Kidney epithelial cell (primary cell): Measurements from ENCODE around the gene NCR2. TPM values are rescaled to one million over a fixed set of nuclear protein-coding genes. Genes with fewer than 3 reads are reported as not detected.

Source experiments
- DNase-seq: peaks from one replicate; pipeline ENCODE4 v3.0.0-alpha.2; 2010; ENCODE audit warnings: low read depth
- H3K27me3 ChIP-seq: 2 replicates; pipeline ENCODE4 v1.6.0; 2011; ENCODE audit warnings: low read length; ENCODE audit not compliant: control insufficient read depth, insufficient read depth
- H3K36me3 ChIP-seq: 2 replicates; pipeline ENCODE4 v1.5.1; 2011; ENCODE audit warnings: low read length; ENCODE audit not compliant: control insufficient read depth, insufficient read depth
- H3K4me3 ChIP-seq: 2 replicates; pipeline ENCODE4 v1.5.1; 2011; ENCODE audit warnings: low read depth, mild to moderate bottlenecking, control low read depth, low read length
- total RNA-seq: library from RNA; depleted of rRNA; stranded (reverse); fragments of >200 nt; gene quantifications from 2 replicates; pipeline ENCODE4 v1.2.3, GENCODE V29; 2015
- TF ChIP-seq, protein P1 (sequence below): IDR thresholded peaks from 2 replicates; pipeline ENCODE4 v1.5.1; 2011; ENCODE audit warnings: mild to moderate bottlenecking, moderate library complexity, low read length, control low read depth, inconsistent platforms; ENCODE audit not compliant: insufficient read depth, poor library complexity, severe bottlenecking

NCR2 gene, protein sequence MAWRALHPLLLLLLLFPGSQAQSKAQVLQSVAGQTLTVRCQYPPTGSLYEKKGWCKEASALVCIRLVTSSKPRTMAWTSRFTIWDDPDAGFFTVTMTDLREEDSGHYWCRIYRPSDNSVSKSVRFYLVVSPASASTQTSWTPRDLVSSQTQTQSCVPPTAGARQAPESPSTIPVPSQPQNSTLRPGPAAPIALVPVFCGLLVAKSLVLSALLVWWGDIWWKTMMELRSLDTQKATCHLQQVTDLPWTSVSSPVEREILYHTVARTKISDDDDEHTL
- total RNA-seq, result not detected in 2 replicates

DNA sequence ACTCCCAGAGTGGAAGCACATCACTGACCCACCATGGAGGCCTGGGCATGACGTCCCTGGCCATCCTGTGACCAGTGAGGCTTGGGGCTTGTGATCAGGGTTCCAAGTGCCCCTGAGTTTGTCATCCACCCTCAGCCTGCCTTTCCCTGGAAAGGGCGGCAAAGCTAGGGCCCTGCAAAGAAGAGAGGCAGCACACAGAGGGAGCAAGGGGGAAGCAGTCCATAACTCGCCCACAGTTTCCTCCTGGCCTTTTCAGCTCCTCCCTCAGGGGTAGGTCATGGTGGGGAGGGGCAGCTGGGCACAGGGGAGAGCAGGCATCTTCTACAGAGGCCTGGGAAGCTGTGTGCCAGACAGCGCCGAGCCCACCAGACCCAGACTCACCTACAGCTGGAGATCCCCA, at the start of gene NCR2:
NCR2 (plus strand) TSS at position 313 of the 400 bp plus-strand sequence. CDS start 269 bp downstream, outside the sequence.
- TF ChIP-seq, protein P1, sequence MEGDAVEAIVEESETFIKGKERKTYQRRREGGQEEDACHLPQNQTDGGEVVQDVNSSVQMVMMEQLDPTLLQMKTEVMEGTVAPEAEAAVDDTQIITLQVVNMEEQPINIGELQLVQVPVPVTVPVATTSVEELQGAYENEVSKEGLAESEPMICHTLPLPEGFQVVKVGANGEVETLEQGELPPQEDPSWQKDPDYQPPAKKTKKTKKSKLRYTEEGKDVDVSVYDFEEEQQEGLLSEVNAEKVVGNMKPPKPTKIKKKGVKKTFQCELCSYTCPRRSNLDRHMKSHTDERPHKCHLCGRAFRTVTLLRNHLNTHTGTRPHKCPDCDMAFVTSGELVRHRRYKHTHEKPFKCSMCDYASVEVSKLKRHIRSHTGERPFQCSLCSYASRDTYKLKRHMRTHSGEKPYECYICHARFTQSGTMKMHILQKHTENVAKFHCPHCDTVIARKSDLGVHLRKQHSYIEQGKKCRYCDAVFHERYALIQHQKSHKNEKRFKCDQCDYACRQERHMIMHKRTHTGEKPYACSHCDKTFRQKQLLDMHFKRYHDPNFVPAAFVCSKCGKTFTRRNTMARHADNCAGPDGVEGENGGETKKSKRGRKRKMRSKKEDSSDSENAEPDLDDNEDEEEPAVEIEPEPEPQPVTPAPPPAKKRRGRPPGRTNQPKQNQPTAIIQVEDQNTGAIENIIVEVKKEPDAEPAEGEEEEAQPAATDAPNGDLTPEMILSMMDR, result no peak
- Histone ChIP-seq H3K27me3 (peaks cover 17% of the 10 kb centered on the region), H3K4me3 (no peak within 1 kb of the TSS), H3K36me3 (no peaks in the 10 kb centered on the region)
- DNase-seq, result no peak

DNA sequence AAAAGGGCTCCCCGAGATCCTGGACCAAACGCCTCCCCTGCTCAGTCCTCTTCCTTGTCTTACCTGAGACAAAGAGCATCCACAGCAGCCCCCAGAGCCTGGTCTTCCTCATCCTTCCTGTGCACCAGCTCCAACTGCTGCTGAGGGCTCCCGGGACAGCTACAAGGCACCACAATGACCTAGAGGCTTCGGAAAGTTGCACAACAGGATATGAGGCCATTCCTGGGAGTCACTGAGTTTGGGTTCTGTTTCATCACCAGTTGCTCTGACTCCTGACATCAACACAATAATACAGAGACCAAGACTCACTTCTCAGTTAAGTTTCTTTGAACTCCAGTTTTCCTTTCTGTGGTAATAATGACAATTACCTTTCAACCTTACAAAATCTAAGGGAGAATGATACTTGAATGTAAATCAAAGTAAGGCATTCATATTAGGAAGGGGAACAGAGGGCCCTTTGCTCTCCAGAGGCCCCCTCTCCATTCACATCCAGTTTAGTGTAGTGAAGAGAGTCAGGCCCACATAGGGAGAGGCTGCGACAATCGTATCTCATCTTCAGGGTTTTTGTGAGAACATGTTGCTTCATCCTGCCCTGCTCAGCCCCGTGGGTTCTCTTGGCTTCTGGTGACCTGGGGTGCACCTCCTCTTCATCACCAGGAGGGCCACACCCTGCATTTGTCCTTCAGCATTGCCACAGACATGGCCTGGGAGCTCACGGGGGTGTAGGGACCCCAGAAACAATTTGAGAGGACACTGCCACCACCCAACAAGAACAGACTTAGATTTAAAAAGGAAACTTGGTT, 48.7 kb upstream of the NCR2 start, which contains the start of gene TREM1:
TREM1 (minus strand) TSS at position 139 of the 803 bp plus-strand sequence; CDS start at position 112, 27 bp downstream.
- DNase-seq, result no peak
- TF ChIP-seq, protein P1, result no peak
- Histone ChIP-seq H3K27me3 (no peaks in the 10 kb centered on the region), H3K4me3 (no peak within 1 kb of the TSS), H3K36me3 (no peaks in the 10 kb centered on the region)

DNA sequence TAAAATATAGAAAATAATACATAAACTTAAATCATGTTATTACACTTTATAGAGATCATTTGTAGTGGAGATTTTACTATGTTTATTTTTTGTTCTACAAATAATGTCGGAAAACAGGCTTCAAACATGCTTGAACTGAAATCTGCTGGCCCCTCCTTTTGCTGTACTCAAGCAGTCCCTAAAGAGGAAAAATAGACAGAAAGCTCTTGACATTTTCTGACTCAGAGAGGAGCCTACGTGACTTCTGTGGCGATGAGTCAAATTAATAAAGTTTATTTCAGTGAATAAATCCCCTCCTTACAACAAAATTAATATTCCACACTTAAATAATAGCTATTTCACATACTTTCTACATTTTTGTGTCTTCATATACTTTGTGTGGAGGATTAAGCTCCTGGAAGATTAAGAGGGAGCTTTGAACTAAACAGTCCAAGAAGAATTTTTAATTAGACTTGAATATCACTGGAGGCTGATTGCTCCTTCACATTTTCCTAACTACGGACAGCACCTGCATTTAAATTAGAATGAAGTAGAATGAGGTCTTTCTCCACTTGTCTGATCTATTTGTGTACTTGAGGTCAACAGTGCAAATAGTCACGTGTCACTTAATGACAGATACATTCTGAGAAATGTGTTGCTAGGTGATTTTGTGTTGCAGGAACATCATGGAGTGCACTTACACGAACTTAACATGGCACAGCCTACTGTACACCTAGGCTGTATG, 47.2 kb upstream of the NCR2 start:
- DNase-seq, result no peak
- Histone ChIP-seq H3K4me3 (no peak overlapping the region), H3K27me3 (no peaks in the 10 kb centered on the region), H3K36me3 (no peaks in the 10 kb centered on the region)
- TF ChIP-seq, protein P1, result no peak

DNA sequence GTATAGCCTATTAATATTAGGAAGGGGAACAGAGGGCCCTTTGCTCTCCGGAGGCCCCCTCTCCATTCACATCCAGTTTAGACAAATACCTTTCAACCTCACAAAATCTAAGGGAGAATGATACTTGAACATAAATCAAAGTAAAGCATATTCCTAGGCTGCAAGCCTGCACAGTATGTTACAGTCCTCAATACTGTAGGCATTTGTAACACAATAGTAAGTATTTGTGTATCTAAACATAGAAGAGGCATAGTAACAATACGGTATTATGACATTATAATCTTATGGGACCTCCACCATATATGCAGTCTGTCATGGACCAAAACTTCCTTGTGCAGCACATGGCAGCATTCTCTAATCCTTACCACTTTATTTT, 46.7 kb upstream of the NCR2 start:
- H3K36me3 ChIP-seq, result no peaks in the 10 kb centered on the region
- TF ChIP-seq, protein P1, result no peak
- no peak for DNase-seq

DNA sequence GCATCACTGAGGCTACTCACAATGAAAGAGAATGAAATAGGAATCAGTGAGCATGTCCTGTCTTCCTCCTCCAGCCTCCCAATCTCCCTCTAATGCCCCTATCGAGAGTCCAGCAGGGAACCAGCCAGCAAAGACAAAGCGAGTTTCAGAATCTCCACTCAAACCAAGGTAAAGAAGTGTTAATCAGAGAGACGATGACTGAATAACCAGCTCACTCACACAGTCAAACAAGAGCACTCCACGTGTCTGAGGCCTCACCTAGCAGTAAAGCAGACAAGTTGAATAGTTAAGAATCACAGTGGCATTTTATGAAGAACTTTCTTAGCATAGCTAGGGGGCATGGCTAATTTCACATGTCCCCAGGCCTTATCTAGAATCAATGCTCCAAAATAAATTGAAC, 45.6 kb upstream of the NCR2 start:
- no peaks in the 10 kb centered on the region for H3K36me3 ChIP-seq
- TF ChIP-seq, protein P1, result no peak
- no peak for DNase-seq
- H3K27me3 ChIP-seq, result no peaks in the 10 kb centered on the region
- H3K4me3 ChIP-seq, result no peak overlapping the region

More for the DNA sequence above, 46.7 kb upstream of the NCR2 start:
- no peak overlapping the region for H3K4me3 ChIP-seq
- no peaks in the 10 kb centered on the region for H3K27me3 ChIP-seq
